ENCODE measurements around the gene SREK1IP1.
"Not testable (repeated sequence)": the region's sequence is repeated elsewhere in the genome, so short reads cannot be mapped to it uniquely, and the experiment has no call there.

SREK1IP1 gene

GRCh38 chr5:64727150-64727549 lies 41.3 kb downstream of the SREK1IP1 start:
- no peak overlapping the region for H2AFZ ChIP-seq (ENCODE audit: low read length)
- H3K4me2 ChIP-seq (ENCODE audit: low read depth, low read length) = peak overlapping the region; percentile 56; the same call in 1 of the 2 replicates
- peak; percentile 65 for DNase-seq
- peaks cover 8% of the 10 kb centered on the region for H3K4me1 ChIP-seq (ENCODE audit: low read length)
- peak overlapping the region; percentile 57; the same call in 1 of the 2 replicates for H3K27ac ChIP-seq (ENCODE audit: low read length)
- H3K79me2 ChIP-seq (ENCODE audit: low read length) = no peaks in the 10 kb centered on the region
- H3K9me2 ChIP-seq (replicated peaks; ENCODE audit: insufficient read depth, low read length) = no peaks in the 10 kb centered on the region; the same call in 1 of the 2 replicates
- H4K20me1 ChIP-seq (ENCODE audit: insufficient read depth, low read length) = no peaks in the 10 kb centered on the region
- H3K9me3 ChIP-seq (replicated peaks; ENCODE audit: insufficient read depth, low read length) = no peaks in the 10 kb centered on the region
- TF ChIP-seq CTCF (IDR thresholded peaks at IDR 0.05; ENCODE audit: low read length) = no peak
- H3F3A ChIP-seq (ENCODE audit: insufficient read depth, low read length) = peaks cover 6% of the 10 kb centered on the region
- no peaks in the 10 kb centered on the region for H3K27me3 ChIP-seq (replicated peaks; ENCODE audit: insufficient read depth, low read length)
- no peaks in the 10 kb centered on the region; the same call in 1 of the 2 replicates for H3K36me3 ChIP-seq (replicated peaks; ENCODE audit: insufficient read depth, low read length)
- H3K4me3 ChIP-seq (ENCODE audit: low read length) = no peak overlapping the region
- no peak overlapping the region for H3K9ac ChIP-seq (ENCODE audit: low read length)

- H3K9ac ChIP-seq (ENCODE audit: low read length) = no peak overlapping the region
- no peak overlapping the region for H3K4me3 ChIP-seq (ENCODE audit: low read length)
- peaks cover 6% of the 10 kb centered on the region for H3F3A ChIP-seq (ENCODE audit: insufficient read depth, low read length)
- DNase-seq = no peak
- no peaks in the 10 kb centered on the region for H3K79me2 ChIP-seq (ENCODE audit: low read length)
- peaks cover 8% of the 10 kb centered on the region for H3K4me1 ChIP-seq (ENCODE audit: low read length)
- no peak for TF ChIP-seq EZH2phosphoT487 (IDR thresholded peaks at IDR 0.05; ENCODE audit: low read length)
- no peak for TF ChIP-seq EZH2 (optimal IDR thresholded peaks at IDR 0.05; ENCODE audit: low read depth, low read length)
- no peaks in the 10 kb centered on the region for H3K27me3 ChIP-seq (replicated peaks; ENCODE audit: insufficient read depth, low read length)
- H3K27ac ChIP-seq (ENCODE audit: low read length) = no peak overlapping the region
- no peaks in the 10 kb centered on the region for H4K20me1 ChIP-seq (ENCODE audit: insufficient read depth, low read length)
- no peaks in the 10 kb centered on the region; the same call in 1 of the 2 replicates for H3K9me2 ChIP-seq (replicated peaks; ENCODE audit: insufficient read depth, low read length)
- H3K36me3 ChIP-seq (replicated peaks; ENCODE audit: insufficient read depth, low read length) = no peaks in the 10 kb centered on the region; the same call in 1 of the 2 replicates
- H3K9me3 ChIP-seq (replicated peaks; ENCODE audit: insufficient read depth, low read length) = no peaks in the 10 kb centered on the region
- H3K4me2 ChIP-seq (ENCODE audit: low read depth, low read length) = no peak overlapping the region
- H2AFZ ChIP-seq (ENCODE audit: low read length) = no peak overlapping the region
Observed at GRCh38 chr5:64722588-64722987, 45.9 kb downstream of the SREK1IP1 start.

GRCh38 chr5:64714495-64714894 lies 54.0 kb downstream of the SREK1IP1 start:
- H2AFZ ChIP-seq (ENCODE audit: low read length); H3K9ac ChIP-seq (ENCODE audit: low read length); H3K36me3 ChIP-seq (replicated peaks; ENCODE audit: insufficient read depth, low read length); H3K4me1 ChIP-seq (ENCODE audit: low read length); H3K4me3 ChIP-seq (ENCODE audit: low read length); H3K9me3 ChIP-seq (replicated peaks; ENCODE audit: insufficient read depth, low read length); H3K9me2 ChIP-seq (replicated peaks; ENCODE audit: insufficient read depth, low read length); H3K27ac ChIP-seq (ENCODE audit: low read length); H3K27me3 ChIP-seq (replicated peaks; ENCODE audit: insufficient read depth, low read length); DNase-seq; H3K79me2 ChIP-seq (ENCODE audit: low read length); H3K4me2 ChIP-seq (ENCODE audit: low read depth, low read length); H4K20me1 ChIP-seq (ENCODE audit: insufficient read depth, low read length); H3F3A ChIP-seq (ENCODE audit: insufficient read depth, low read length): not testable (repeated sequence)

- Histone ChIP-seq H3K27me3 (replicated peaks; ENCODE audit: insufficient read depth, low read length) (no peaks in the 10 kb centered on the region), H3K9me3 (replicated peaks; ENCODE audit: insufficient read depth, low read length) (no peaks in the 10 kb centered on the region), H2AFZ (ENCODE audit: low read length) (no peak overlapping the region), H4K20me1 (ENCODE audit: insufficient read depth, low read length) (no peaks in the 10 kb centered on the region), H3K4me1 (ENCODE audit: low read length) (no peaks in the 10 kb centered on the region), H3K4me3 (ENCODE audit: low read length) (no peak overlapping the region), H3F3A (ENCODE audit: insufficient read depth, low read length) (no peaks in the 10 kb centered on the region), H3K27ac (ENCODE audit: low read length) (no peak overlapping the region), H3K4me2 (ENCODE audit: low read depth, low read length) (no peak overlapping the region), H3K79me2 (ENCODE audit: low read length) (no peaks in the 10 kb centered on the region), H3K9me2 (replicated peaks; ENCODE audit: insufficient read depth, low read length) (no peaks in the 10 kb centered on the region), H3K36me3 (replicated peaks; ENCODE audit: insufficient read depth, low read length) (no peaks in the 10 kb centered on the region), H3K9ac (ENCODE audit: low read length) (no peak overlapping the region)
- no peak for DNase-seq
- TF ChIP-seq CTCF (IDR thresholded peaks at IDR 0.05; ENCODE audit: low read length) = no peak
- TF ChIP-seq EZH2phosphoT487 (IDR thresholded peaks at IDR 0.05; ENCODE audit: low read length) = no peak
- TF ChIP-seq EZH2 (optimal IDR thresholded peaks at IDR 0.05; ENCODE audit: low read depth, low read length) = no peak
Observed at GRCh38 chr5:64707191-64707590, 61.3 kb downstream of the SREK1IP1 start.

GRCh38 chr5:64706074-64706473 lies 62.4 kb downstream of the SREK1IP1 start:
- not testable (repeated sequence) for H3K27me3 ChIP-seq (replicated peaks; ENCODE audit: insufficient read depth, low read length); H2AFZ ChIP-seq (ENCODE audit: low read length); H3K4me2 ChIP-seq (ENCODE audit: low read depth, low read length); DNase-seq; H3F3A ChIP-seq (ENCODE audit: insufficient read depth, low read length); H3K9ac ChIP-seq (ENCODE audit: low read length); H3K79me2 ChIP-seq (ENCODE audit: low read length); H3K36me3 ChIP-seq (replicated peaks; ENCODE audit: insufficient read depth, low read length); H4K20me1 ChIP-seq (ENCODE audit: insufficient read depth, low read length); H3K4me1 ChIP-seq (ENCODE audit: low read length); H3K27ac ChIP-seq (ENCODE audit: low read length); H3K9me3 ChIP-seq (replicated peaks; ENCODE audit: insufficient read depth, low read length); H3K4me3 ChIP-seq (ENCODE audit: low read length); H3K9me2 ChIP-seq (replicated peaks; ENCODE audit: insufficient read depth, low read length)

All from MM.1S (cell line).